ENCODE results near the gene ZNF385C. TPM values are rescaled to one million over a fixed set of nuclear protein-coding genes. Genes with fewer than 3 reads are reported as not detected.

Gene ZNF385C
- total and polyA plus RNA-seq, 2 of the 13 experiments (the other 11 are each of a cell fraction or from before 2014, with no cell fraction given): 2.3 to 6.1 TPM

- TF ChIP-seq, protein P1, sequence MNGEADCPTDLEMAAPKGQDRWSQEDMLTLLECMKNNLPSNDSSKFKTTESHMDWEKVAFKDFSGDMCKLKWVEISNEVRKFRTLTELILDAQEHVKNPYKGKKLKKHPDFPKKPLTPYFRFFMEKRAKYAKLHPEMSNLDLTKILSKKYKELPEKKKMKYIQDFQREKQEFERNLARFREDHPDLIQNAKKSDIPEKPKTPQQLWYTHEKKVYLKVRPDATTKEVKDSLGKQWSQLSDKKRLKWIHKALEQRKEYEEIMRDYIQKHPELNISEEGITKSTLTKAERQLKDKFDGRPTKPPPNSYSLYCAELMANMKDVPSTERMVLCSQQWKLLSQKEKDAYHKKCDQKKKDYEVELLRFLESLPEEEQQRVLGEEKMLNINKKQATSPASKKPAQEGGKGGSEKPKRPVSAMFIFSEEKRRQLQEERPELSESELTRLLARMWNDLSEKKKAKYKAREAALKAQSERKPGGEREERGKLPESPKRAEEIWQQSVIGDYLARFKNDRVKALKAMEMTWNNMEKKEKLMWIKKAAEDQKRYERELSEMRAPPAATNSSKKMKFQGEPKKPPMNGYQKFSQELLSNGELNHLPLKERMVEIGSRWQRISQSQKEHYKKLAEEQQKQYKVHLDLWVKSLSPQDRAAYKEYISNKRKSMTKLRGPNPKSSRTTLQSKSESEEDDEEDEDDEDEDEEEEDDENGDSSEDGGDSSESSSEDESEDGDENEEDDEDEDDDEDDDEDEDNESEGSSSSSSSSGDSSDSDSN (CRISPR knock-in tag; IDR thresholded peaks at IDR 0.05): no peak
- TF ChIP-seq ATF7 (IDR thresholded peaks at IDR 0.05) (no peak), ATF7 (CRISPR knock-in tag; IDR thresholded peaks at IDR 0.05) (0 out of 2 replicates have a peak, but pooled peaks have one; percentile 26), ZNF607 (CRISPR knock-in tag; IDR thresholded peaks at IDR 0.05; ENCODE audit: borderline replicate concordance) (peak; percentile 56; the same call in 1 of the 2 replicates), ZNF501 (CRISPR knock-in tag; IDR thresholded peaks at IDR 0.05) (peak; percentile 78), ZNF253 (CRISPR knock-in tag; IDR thresholded peaks at IDR 0.05; ENCODE audit: borderline replicate concordance) (0 out of 2 replicates have a peak, but pooled peaks have one; percentile 46), TARDBP (CRISPR knock-in tag; IDR thresholded peaks at IDR 0.05) (no peak), TEAD3 (CRISPR knock-in tag; optimal IDR thresholded peaks at IDR 0.05; ENCODE audit: borderline replicate concordance) (peak; percentile 55), ZNF580 (CRISPR knock-in tag; IDR thresholded peaks at IDR 0.05; ENCODE audit: borderline replicate concordance, low read depth) (peak; percentile 56; the same call in 1 of the 2 replicates), NKX3-1 (CRISPR knock-in tag; IDR thresholded peaks at IDR 0.05) (0 out of 2 replicates have a peak, but pooled peaks have one; percentile 38), ZNF335 (CRISPR knock-in tag; IDR thresholded peaks at IDR 0.05) (0 out of 2 replicates have a peak, but pooled peaks have one; percentile 36), TGIF2 (CRISPR knock-in tag; IDR thresholded peaks at IDR 0.05) (peak; percentile 69; the same call in 1 of the 2 replicates), IKZF4 (CRISPR knock-in tag; IDR thresholded peaks at IDR 0.05; ENCODE audit: borderline replicate concordance, low read depth, not compliant biosample characterization) (peak; percentile 47), ESRRA (CRISPR knock-in tag; IDR thresholded peaks at IDR 0.05; ENCODE audit: low read depth) (no peak), ZNF816 (CRISPR knock-in tag; IDR thresholded peaks at IDR 0.05; ENCODE audit: borderline replicate concordance) (no peak), ZSCAN21 (CRISPR knock-in tag; IDR thresholded peaks at IDR 0.05; ENCODE audit: borderline replicate concordance) (peak; percentile 74; the same call in 1 of the 2 replicates), ZKSCAN8 (CRISPR knock-in tag; IDR thresholded peaks at IDR 0.05; ENCODE audit: borderline replicate concordance) (no peak), ZNF513 (CRISPR knock-in tag; conservative IDR thresholded peaks at IDR 0.05) (no peak), FOXO1 (CRISPR knock-in tag; IDR thresholded peaks at IDR 0.05) (0 out of 2 replicates have a peak, but pooled peaks have one; percentile 34)
- TF ChIP-seq, protein P2, sequence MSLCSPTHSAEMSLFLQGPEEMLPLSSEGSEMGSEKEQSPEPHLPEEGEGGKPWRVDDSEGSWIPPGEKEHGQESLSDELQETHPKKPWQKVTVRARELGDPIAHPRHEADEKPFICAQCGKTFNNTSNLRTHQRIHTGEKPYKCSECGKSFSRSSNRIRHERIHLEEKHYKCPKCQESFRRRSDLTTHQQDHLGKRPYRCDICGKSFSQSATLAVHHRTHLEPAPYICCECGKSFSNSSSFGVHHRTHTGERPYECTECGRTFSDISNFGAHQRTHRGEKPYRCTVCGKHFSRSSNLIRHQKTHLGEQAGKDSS (CRISPR knock-in tag; IDR thresholded peaks at IDR 0.05; ENCODE audit: borderline replicate concordance, low read depth): peak; percentile 77; the same call in 1 of the 2 replicates
- TF ChIP-seq, protein P3, sequence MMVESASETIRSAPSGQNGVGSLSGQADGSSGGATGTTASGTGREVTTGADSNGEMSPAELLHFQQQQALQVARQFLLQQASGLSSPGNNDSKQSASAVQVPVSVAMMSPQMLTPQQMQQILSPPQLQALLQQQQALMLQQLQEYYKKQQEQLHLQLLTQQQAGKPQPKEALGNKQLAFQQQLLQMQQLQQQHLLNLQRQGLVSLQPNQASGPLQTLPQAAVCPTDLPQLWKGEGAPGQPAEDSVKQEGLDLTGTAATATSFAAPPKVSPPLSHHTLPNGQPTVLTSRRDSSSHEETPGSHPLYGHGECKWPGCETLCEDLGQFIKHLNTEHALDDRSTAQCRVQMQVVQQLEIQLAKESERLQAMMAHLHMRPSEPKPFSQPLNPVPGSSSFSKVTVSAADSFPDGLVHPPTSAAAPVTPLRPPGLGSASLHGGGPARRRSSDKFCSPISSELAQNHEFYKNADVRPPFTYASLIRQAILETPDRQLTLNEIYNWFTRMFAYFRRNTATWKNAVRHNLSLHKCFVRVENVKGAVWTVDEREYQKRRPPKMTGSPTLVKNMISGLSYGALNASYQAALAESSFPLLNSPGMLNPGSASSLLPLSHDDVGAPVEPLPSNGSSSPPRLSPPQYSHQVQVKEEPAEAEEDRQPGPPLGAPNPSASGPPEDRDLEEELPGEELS (CRISPR knock-in tag; IDR thresholded peaks at IDR 0.05): 0 out of 2 replicates have a peak, but pooled peaks have one; percentile 22
Observed at GRCh38 chr17:42120770-42121769, 22.8 kb upstream of the ZNF385C start, which contains the start of gene KAT2A (continued).
